ENCODE results near the gene SLC6A5. TPM values are rescaled to one million over a fixed set of nuclear protein-coding genes. Genes with fewer than 3 reads are reported as not detected.

Gene SLC6A5
- total RNA-seq, 4 donors from 2014 or later = not detected

- Histone ChIP-seq H3K9me3 (no peaks in the 10 kb centered on the region), H3K27me3 (no peaks in the 10 kb centered on the region), H3K4me3 (no peak overlapping the region), H3K36me3 (no peaks in the 10 kb centered on the region), H3K4me1 (no peaks in the 10 kb centered on the region), H3K27ac (no peak overlapping the region)
- WGBS = 38% methylated on average over 4 of the region's 4 CpGs
- TF ChIP-seq CTCF (IDR thresholded peaks at IDR 0.05) (peak; percentile 55 to 77), POLR2A (IDR thresholded peaks at IDR 0.05) (no peak)
- no peak for DNase-seq (ENCODE audit: low spot score in 2 of 2)
These were observed 48.7 kb downstream of the SLC6A5 start for GRCh38 chr11:20647976-20648565.

- no peak overlapping the region for H3K4me3 ChIP-seq
- peaks cover 2% of the 10 kb centered on the region for H3K27me3 ChIP-seq
- 75% methylated on average over 13 of the region's 13 CpGs for WGBS
- no peaks in the 10 kb centered on the region for H3K36me3 ChIP-seq
- H3K27ac ChIP-seq = no peak overlapping the region
- H3K4me1 ChIP-seq = no peaks in the 10 kb centered on the region
- no peaks in the 10 kb centered on the region for H3K9me3 ChIP-seq
- TF ChIP-seq EP300 (IDR thresholded peaks at IDR 0.05) = no peak
- TF ChIP-seq POLR2A (IDR thresholded peaks at IDR 0.05) = no peak
- TF ChIP-seq POLR2AphosphoS5 (IDR thresholded peaks at IDR 0.05) = no peak
- TF ChIP-seq CTCF (IDR thresholded peaks at IDR 0.05) = no peak
- no peak for DNase-seq (ENCODE audit: low spot score in 2 of 2)
These were observed 52.9 kb downstream of the SLC6A5 start for GRCh38 chr11:20652150-20652806.

GRCh38 chr11:20654038-20654437 lies 54.6 kb downstream of the SLC6A5 start:
- Histone ChIP-seq H3K27ac (no peak overlapping the region), H3K4me3 (no peak overlapping the region), H3K9me3 (no peaks in the 10 kb centered on the region), H3K4me1 (no peaks in the 10 kb centered on the region), H3K36me3 (no peaks in the 10 kb centered on the region), H3K27me3 (peaks cover 2% of the 10 kb centered on the region)
- TF ChIP-seq CTCF (IDR thresholded peaks at IDR 0.05) (no peak), EP300 (IDR thresholded peaks at IDR 0.05) (no peak)
- WGBS = 61% methylated on average over 3 of the region's 3 CpGs
- DNase-seq (ENCODE audit: low spot score in 2 of 2) = no peak

GRCh38 chr11:20656901-20657300 lies 57.5 kb downstream of the SLC6A5 start:
- H3K4me3 ChIP-seq = no peak overlapping the region
- peaks cover 2% of the 10 kb centered on the region for H3K27me3 ChIP-seq
- no peaks in the 10 kb centered on the region for H3K9me3 ChIP-seq
- TF ChIP-seq POLR2AphosphoS5 (IDR thresholded peaks at IDR 0.05) (no peak), POLR2A (IDR thresholded peaks at IDR 0.05) (no peak), CTCF (IDR thresholded peaks at IDR 0.05) (no peak), EP300 (IDR thresholded peaks at IDR 0.05) (no peak)
- H3K27ac ChIP-seq = no peak overlapping the region
- no peaks in the 10 kb centered on the region for H3K4me1 ChIP-seq
- DNase-seq (ENCODE audit: low spot score in 2 of 2) = no peak
- H3K36me3 ChIP-seq = no peaks in the 10 kb centered on the region
- 58% methylated on average over 4 of the region's 4 CpGs for WGBS

GRCh38 chr11:20658135-20658534 lies 58.7 kb downstream of the SLC6A5 start:
- 38% methylated on average over 1 of the region's 1 CpG for WGBS
- DNase-seq (ENCODE audit: low spot score in 2 of 2) = no peak

More at GRCh38 chr11:20658135-20658534, 58.7 kb downstream of the SLC6A5 start:
- H3K27me3 ChIP-seq = peaks cover 2% of the 10 kb centered on the region
- no peaks in the 10 kb centered on the region for H3K9me3 ChIP-seq
- H3K36me3 ChIP-seq = no peaks in the 10 kb centered on the region
- H3K4me1 ChIP-seq = no peaks in the 10 kb centered on the region
- no peak overlapping the region for H3K4me3 ChIP-seq
- TF ChIP-seq CTCF (IDR thresholded peaks at IDR 0.05) (no peak), POLR2A (IDR thresholded peaks at IDR 0.05) (no peak), EP300 (IDR thresholded peaks at IDR 0.05) (no peak), POLR2AphosphoS5 (IDR thresholded peaks at IDR 0.05) (no peak)
- no peak overlapping the region for H3K27ac ChIP-seq

All from suprapubic skin (tissue), 4 donors.